ENCODE data around the gene EIF5A.

EIF5A gene

GRCh38 chr17:7306911-7307685, at the start of gene EIF5A:
Gene EIF5A (plus strand): TSS chr17:7307628. CDS start chr17:7309636, 2,008 bp downstream.
- peaks cover 22% of the 10 kb centered on the region for H3K36me3 Mint-ChIP-seq

GRCh38 chr17:7258731-7259554, 48.5 kb upstream of the EIF5A start:
- H3K27ac Mint-ChIP-seq, result peak overlapping the region; percentile 34
- H3K4me1 Mint-ChIP-seq (ENCODE audit: low read depth), result peaks cover 33% of the 10 kb centered on the region
- H3K9me3 Mint-ChIP-seq (ENCODE audit: low read depth), result no peaks in the 10 kb centered on the region
- peaks cover 2% of the 10 kb centered on the region for H3K36me3 Mint-ChIP-seq
- H3K4me3 Mint-ChIP-seq, result no peak overlapping the region
- no peaks in the 10 kb centered on the region for H3K27me3 Mint-ChIP-seq

More at GRCh38 chr17:7306911-7307685, at the start of gene EIF5A:
- H3K4me1 Mint-ChIP-seq (ENCODE audit: low read depth), result peaks cover 33% of the 10 kb centered on the region
- peak within 1 kb of the TSS; percentile 97 for H3K27ac Mint-ChIP-seq
- H3K27me3 Mint-ChIP-seq, result no peaks in the 10 kb centered on the region
- H3K9me3 Mint-ChIP-seq (ENCODE audit: low read depth), result no peaks in the 10 kb centered on the region
- peak within 1 kb of the TSS; percentile 94 for H3K4me3 Mint-ChIP-seq

GRCh38 chr17:7259555-7259889, 47.9 kb upstream of the EIF5A start:
- Mint-ChIP-seq H3K27ac (no peak overlapping the region), H3K9me3 (ENCODE audit: low read depth) (no peaks in the 10 kb centered on the region), H3K4me1 (ENCODE audit: low read depth) (peaks cover 32% of the 10 kb centered on the region), H3K36me3 (peaks cover 2% of the 10 kb centered on the region), H3K4me3 (no peak overlapping the region), H3K27me3 (no peaks in the 10 kb centered on the region)

GRCh38 chr17:7260151-7260550, 47.3 kb upstream of the EIF5A start:
- Mint-ChIP-seq H3K4me1 (ENCODE audit: low read depth) (peaks cover 32% of the 10 kb centered on the region), H3K36me3 (peaks cover 2% of the 10 kb centered on the region), H3K4me3 (peak overlapping the region; percentile 68)

GRCh38 chr17:7260651-7261378, 46.6 kb upstream of the EIF5A start:
- Mint-ChIP-seq H3K4me3 (peak overlapping the region; percentile 68), H3K27me3 (no peaks in the 10 kb centered on the region), H3K36me3 (peaks cover 2% of the 10 kb centered on the region), H3K9me3 (ENCODE audit: low read depth) (no peaks in the 10 kb centered on the region), H3K4me1 (ENCODE audit: low read depth) (peaks cover 32% of the 10 kb centered on the region), H3K27ac (no peak overlapping the region)

More at GRCh38 chr17:7260151-7260550, 47.3 kb upstream of the EIF5A start:
- no peak overlapping the region for H3K27ac Mint-ChIP-seq
- no peaks in the 10 kb centered on the region for H3K27me3 Mint-ChIP-seq
- no peaks in the 10 kb centered on the region for H3K9me3 Mint-ChIP-seq (ENCODE audit: low read depth)

- Mint-ChIP-seq H3K27me3 (no peaks in the 10 kb centered on the region), H3K4me3 (peak overlapping the region; percentile 74), H3K9me3 (ENCODE audit: low read depth) (no peaks in the 10 kb centered on the region), H3K4me1 (ENCODE audit: low read depth) (peaks cover 32% of the 10 kb centered on the region), H3K36me3 (peaks cover 2% of the 10 kb centered on the region), H3K27ac (peak overlapping the region; percentile 81)
Observed at GRCh38 chr17:7261379-7262191, 45.8 kb upstream of the EIF5A start.

- H3K36me3 Mint-ChIP-seq, result no peaks in the 10 kb centered on the region
- peak within 1 kb of the TSS; percentile 81 for H3K27ac Mint-ChIP-seq
- H3K4me3 Mint-ChIP-seq, result peak within 1 kb of the TSS; percentile 78
- H3K27me3 Mint-ChIP-seq, result no peaks in the 10 kb centered on the region
- peaks cover 32% of the 10 kb centered on the region for H3K4me1 Mint-ChIP-seq (ENCODE audit: low read depth)
- H3K9me3 Mint-ChIP-seq (ENCODE audit: low read depth), result no peaks in the 10 kb centered on the region
Observed at GRCh38 chr17:7262192-7262934, 45.1 kb upstream of the EIF5A start, which contains the start of gene CLDN7. Gene CLDN7 (minus strand): TSS chr17:7262478. CDS start chr17:7262043, 435 bp downstream.

- Mint-ChIP-seq H3K4me1 (ENCODE audit: low read depth) (peaks cover 32% of the 10 kb centered on the region), H3K9me3 (ENCODE audit: low read depth) (no peaks in the 10 kb centered on the region), H3K27ac (peak overlapping the region; percentile 54), H3K27me3 (no peaks in the 10 kb centered on the region), H3K36me3 (no peaks in the 10 kb centered on the region), H3K4me3 (peak overlapping the region; percentile 78)
Observed at GRCh38 chr17:7262935-7263800, 44.3 kb upstream of the EIF5A start.

GRCh38 chr17:7263801-7264078, 43.7 kb upstream of the EIF5A start:
- Mint-ChIP-seq H3K27me3 (no peaks in the 10 kb centered on the region), H3K9me3 (ENCODE audit: low read depth) (no peaks in the 10 kb centered on the region), H3K27ac (peak overlapping the region; percentile 41), H3K4me1 (ENCODE audit: low read depth) (peaks cover 32% of the 10 kb centered on the region), H3K36me3 (no peaks in the 10 kb centered on the region), H3K4me3 (peak overlapping the region; percentile 78)

- Mint-ChIP-seq H3K27ac (no peak overlapping the region), H3K4me3 (no peak overlapping the region), H3K27me3 (no peaks in the 10 kb centered on the region), H3K9me3 (ENCODE audit: low read depth) (no peaks in the 10 kb centered on the region), H3K4me1 (ENCODE audit: low read depth) (peaks cover 18% of the 10 kb centered on the region), H3K36me3 (no peaks in the 10 kb centered on the region)
Observed at GRCh38 chr17:7266784-7267183, 40.6 kb upstream of the EIF5A start.

- H3K4me1 Mint-ChIP-seq (ENCODE audit: low read depth), result peaks cover 10% of the 10 kb centered on the region
- no peaks in the 10 kb centered on the region for H3K36me3 Mint-ChIP-seq
- H3K4me3 Mint-ChIP-seq, result no peak overlapping the region
- H3K27me3 Mint-ChIP-seq, result peaks cover 7% of the 10 kb centered on the region
- H3K9me3 Mint-ChIP-seq (ENCODE audit: low read depth), result no peaks in the 10 kb centered on the region
- H3K27ac Mint-ChIP-seq, result no peak overlapping the region
Observed at GRCh38 chr17:7279448-7279847, 28.0 kb upstream of the EIF5A start.

GRCh38 chr17:7280519-7281073, 26.8 kb upstream of the EIF5A start:
- Mint-ChIP-seq H3K36me3 (no peaks in the 10 kb centered on the region), H3K27me3 (peaks cover 7% of the 10 kb centered on the region), H3K4me1 (ENCODE audit: low read depth) (peaks cover 10% of the 10 kb centered on the region), H3K9me3 (ENCODE audit: low read depth) (no peaks in the 10 kb centered on the region), H3K27ac (peak overlapping the region; percentile 80), H3K4me3 (peak overlapping the region; percentile 81)
